HUES64 (cell line): ENCODE results near the gene DDX52.
"Not testable (repeated sequence)": the region's sequence is repeated elsewhere in the genome, so short reads cannot be mapped to it uniquely, and the experiment has no call there.

Source experiments
- H3K27ac ChIP-seq: 2 replicates; pipeline ENCODE4 v1.7.0; 2013; ENCODE audit warnings: low read depth, low read length, inconsistent platforms
- H3K27me3 ChIP-seq: 2 replicates; pipeline ENCODE4 v1.6.1; 2013; ENCODE audit warnings: mild to moderate bottlenecking, low read length; ENCODE audit not compliant: insufficient read depth
- H3K36me3 ChIP-seq: 2 replicates; pipeline ENCODE4 v1.6.1; 2013; ENCODE audit warnings: mild to moderate bottlenecking, low read length; ENCODE audit not compliant: insufficient read depth
- H3K4me1 ChIP-seq: 2 replicates; pipeline ENCODE4 v1.6.1; 2013; ENCODE audit warnings: mild to moderate bottlenecking, low read length, moderate library complexity; ENCODE audit not compliant: insufficient read depth
- H3K4me3 ChIP-seq: 2 replicates; pipeline ENCODE4 v1.5.1; 2013; ENCODE audit warnings: mild to moderate bottlenecking, low read length, moderate library complexity
- H3K9ac ChIP-seq: 2 replicates; pipeline ENCODE4 v1.6.1; 2013; ENCODE audit warnings: mild to moderate bottlenecking, low read depth, low read length
- H3K9me3 ChIP-seq: 2 replicates; pipeline ENCODE4 v1.6.1; 2013; ENCODE audit warnings: low read depth, low read length; ENCODE audit not compliant: insufficient read depth
- WGBS: fragments of 150-250, 120-280 bp; methylation state at CpG from one replicate; pipeline ENCODE4 v1.1.7; 2013; ENCODE audit warnings: missing lambda C conversion rate; 5-methylcytosine and 5-hydroxymethylcytosine counted together

DDX52 gene

DNA sequence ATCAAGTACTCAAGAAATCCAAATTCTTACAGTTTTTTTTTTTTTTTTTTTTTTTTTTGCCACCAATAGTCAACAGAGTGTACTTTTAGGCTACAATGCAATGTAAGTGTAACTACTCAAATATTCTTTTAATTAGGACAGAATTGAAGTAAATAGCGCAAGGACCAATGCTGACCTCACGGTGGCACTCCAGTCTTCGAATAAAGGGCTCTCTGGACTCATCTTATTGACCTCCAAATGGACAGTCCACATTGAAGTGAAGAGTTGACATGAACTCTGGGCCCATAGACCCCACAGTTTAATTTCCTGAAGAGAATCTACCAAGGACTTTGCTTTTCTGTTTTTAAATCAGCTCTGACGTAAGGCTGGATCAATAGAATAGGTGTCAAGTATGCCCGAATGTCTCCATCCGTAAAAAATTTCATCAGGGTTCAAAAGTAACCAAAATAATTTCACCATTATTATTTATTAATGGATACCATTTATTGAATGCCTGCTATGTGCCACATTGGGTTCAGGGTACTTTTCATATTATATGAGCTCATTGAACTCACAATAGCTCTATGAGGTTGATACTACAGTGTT is 7.3 kb upstream of the DDX52 start:
- WGBS = 53% methylated on average over 6 of the region's 6 CpGs
- H3K4me3 ChIP-seq = no peak overlapping the region
- H3K27me3 ChIP-seq = peaks cover 33% of the 10 kb centered on the region
- no peak overlapping the region for H3K27ac ChIP-seq
- H3K9me3 ChIP-seq = no peaks in the 10 kb centered on the region
- no peak overlapping the region for H3K9ac ChIP-seq
- no peaks in the 10 kb centered on the region for H3K4me1 ChIP-seq
- no peaks in the 10 kb centered on the region for H3K36me3 ChIP-seq

- H3K9ac ChIP-seq = no peak overlapping the region
- no peaks in the 10 kb centered on the region for H3K36me3 ChIP-seq
- H3K27ac ChIP-seq = no peak overlapping the region
Measured at GRCh38 chr17:37648555-37648954, 5.3 kb upstream of the DDX52 start.

GRCh38 chr17:37647856-37648255 is 4.6 kb upstream of the DDX52 start:
- peaks cover 45% of the 10 kb centered on the region for H3K27me3 ChIP-seq
- H3K9ac ChIP-seq = no peak overlapping the region
- 0 out of 2 replicates have a peak, but pooled peaks cover 4% of the 10 kb centered on the region for H3K4me1 ChIP-seq
- WGBS = 87% methylated on average over 1 of the region's 1 CpG
- no peaks in the 10 kb centered on the region for H3K36me3 ChIP-seq
- H3K27ac ChIP-seq = no peak overlapping the region
- no peak overlapping the region for H3K4me3 ChIP-seq
- no peaks in the 10 kb centered on the region for H3K9me3 ChIP-seq

More at GRCh38 chr17:37648555-37648954, 5.3 kb upstream of the DDX52 start:
- Histone ChIP-seq H3K27me3 (peaks cover 45% of the 10 kb centered on the region), H3K4me3 (no peak overlapping the region), H3K9me3 (no peaks in the 10 kb centered on the region), H3K4me1 (0 out of 2 replicates have a peak, but pooled peaks cover 4% of the 10 kb centered on the region)
- 77% methylated on average over 2 of the region's 2 CpGs for WGBS

GRCh38 chr17:37643869-37644268 is 623 bp upstream of the DDX52 start:
- no peak overlapping the region for H3K27ac ChIP-seq

GRCh38 chr17:37642681-37643080 is 565 bp downstream of the DDX52 start:
- Histone ChIP-seq H3K27ac (peak overlapping the region; percentile 34), H3K9ac (peak overlapping the region; percentile 89), H3K36me3 (peaks cover 33% of the 10 kb centered on the region), H3K4me1 (0 out of 2 replicates have a peak, but pooled peaks cover 10% of the 10 kb centered on the region), H3K4me3 (peak overlapping the region; percentile 98), H3K9me3 (no peaks in the 10 kb centered on the region), H3K27me3 (peaks cover 32% of the 10 kb centered on the region)
- 2% methylated on average over 7 of the region's 7 CpGs for whole genome bisulfite sequencing

More at GRCh38 chr17:37643869-37644268, 623 bp upstream of the DDX52 start:
- H3K4me1 ChIP-seq = 0 out of 2 replicates have a peak, but pooled peaks cover 10% of the 10 kb centered on the region
- 69% methylated on average over 3 of the region's 3 CpGs for WGBS
- H3K36me3 ChIP-seq = peaks cover 23% of the 10 kb centered on the region
- H3K9ac ChIP-seq = peak overlapping the region; percentile 89; the same call in 1 of the 2 replicates
- peak overlapping the region; percentile 98 for H3K4me3 ChIP-seq
- no peaks in the 10 kb centered on the region for H3K9me3 ChIP-seq
- peaks cover 41% of the 10 kb centered on the region for H3K27me3 ChIP-seq

- Histone ChIP-seq H3K4me3 (no peak overlapping the region), H3K9ac (no peak overlapping the region)
Measured at GRCh38 chr17:37640015-37640414, 3.2 kb downstream of the DDX52 start.

GRCh38 chr17:37637956-37638355 is 5.3 kb downstream of the DDX52 start:
- Histone ChIP-seq H3K4me1 (0 out of 2 replicates have a peak, but pooled peaks cover 6% of the 10 kb centered on the region), H3K9me3 (no peaks in the 10 kb centered on the region), H3K27ac (no peak overlapping the region), H3K36me3 (peaks cover 73% of the 10 kb centered on the region), H3K9ac (no peak overlapping the region), H3K27me3 (no peaks in the 10 kb centered on the region), H3K4me3 (no peak overlapping the region)

More at GRCh38 chr17:37640015-37640414, 3.2 kb downstream of the DDX52 start:
- Histone ChIP-seq H3K27me3 (peaks cover 9% of the 10 kb centered on the region), H3K27ac (no peak overlapping the region), H3K36me3 (peaks cover 57% of the 10 kb centered on the region), H3K4me1 (0 out of 2 replicates have a peak, but pooled peaks cover 10% of the 10 kb centered on the region), H3K9me3 (no peaks in the 10 kb centered on the region)

DNA sequence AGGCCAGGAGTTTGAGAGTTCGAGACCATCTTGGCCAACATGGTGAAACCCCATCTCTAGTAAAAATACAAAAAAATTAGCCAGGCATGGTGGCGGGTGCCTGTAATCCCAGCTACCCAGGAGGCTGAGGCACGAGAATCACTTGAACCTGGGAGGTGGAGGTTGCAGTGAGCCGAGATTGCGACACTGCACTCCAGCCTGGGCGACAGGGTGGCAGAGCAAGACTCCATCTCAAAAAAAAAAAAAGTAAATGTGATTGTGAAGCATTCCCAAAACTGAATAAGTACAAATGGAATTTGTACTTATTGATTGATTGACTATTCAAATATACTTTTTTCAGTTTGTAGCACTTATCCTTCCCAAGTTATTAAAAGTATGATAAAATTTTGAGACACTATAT is 26.8 kb downstream of the DDX52 start:
- whole genome bisulfite sequencing = 93% methylated on average over 6 of the region's 6 CpGs
- not testable (repeated sequence) for H3K27ac ChIP-seq, H3K4me1 ChIP-seq, H3K9ac ChIP-seq, H3K4me3 ChIP-seq, H3K27me3 ChIP-seq, H3K9me3 ChIP-seq
- peaks cover 93% of the 10 kb centered on the region for H3K36me3 ChIP-seq

GRCh38 chr17:37614823-37615222 is 28.4 kb downstream of the DDX52 start:
- no peak overlapping the region for H3K9ac ChIP-seq
- H3K36me3 ChIP-seq = peaks cover 77% of the 10 kb centered on the region
- H3K27ac ChIP-seq = no peak overlapping the region

DNA sequence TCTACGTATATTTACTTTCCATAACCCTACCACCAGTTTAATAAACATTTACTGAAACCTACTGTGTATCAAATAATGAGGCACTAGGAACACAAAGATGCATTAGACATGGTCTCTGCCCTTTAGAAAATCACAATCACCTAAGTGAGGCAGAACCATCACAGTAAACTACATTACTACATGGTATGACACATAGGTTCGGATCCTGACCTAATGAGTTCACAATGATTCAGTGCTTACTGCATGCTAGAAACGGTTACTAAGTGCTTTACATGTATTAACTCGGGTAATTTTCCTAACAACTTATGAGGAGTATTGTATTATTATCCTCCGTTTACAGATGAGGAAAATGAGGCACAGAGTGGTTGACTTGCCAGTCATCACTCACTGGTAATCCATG is 28.9 kb downstream of the DDX52 start:
- no peaks in the 10 kb centered on the region for H3K27me3 ChIP-seq
- H3K4me1 ChIP-seq = no peaks in the 10 kb centered on the region
- no peaks in the 10 kb centered on the region for H3K9me3 ChIP-seq
- H3K36me3 ChIP-seq = peaks cover 72% of the 10 kb centered on the region
- 97% methylated on average over 5 of the region's 5 CpGs for WGBS
- H3K9ac ChIP-seq = no peak overlapping the region
- no peak overlapping the region for H3K27ac ChIP-seq
- H3K4me3 ChIP-seq = no peak overlapping the region

More at GRCh38 chr17:37614823-37615222, 28.4 kb downstream of the DDX52 start:
- Histone ChIP-seq H3K9me3 (no peaks in the 10 kb centered on the region), H3K4me1 (no peaks in the 10 kb centered on the region), H3K4me3 (no peak overlapping the region), H3K27me3 (no peaks in the 10 kb centered on the region)
- 97% methylated on average over 2 of the region's 2 CpGs for WGBS

DNA sequence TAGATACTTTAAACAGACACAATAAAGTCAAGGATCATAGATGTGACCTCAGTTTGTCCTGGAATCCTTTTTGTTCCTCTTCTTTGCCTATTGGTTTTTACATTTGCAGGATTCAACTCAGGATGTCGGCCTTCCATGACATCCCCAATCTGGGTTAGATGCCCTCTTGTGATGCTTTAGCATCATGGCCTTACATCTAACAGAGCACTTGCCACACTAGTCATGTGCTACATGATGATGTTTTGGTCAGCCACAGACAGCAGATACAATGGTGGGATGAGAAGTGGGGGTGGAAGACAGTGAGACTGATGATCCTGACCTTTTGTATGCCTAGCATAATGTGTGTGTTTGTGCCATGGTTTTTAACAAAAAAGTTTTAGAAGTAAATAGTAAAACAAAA is 32.3 kb downstream of the DDX52 start:
- no peak overlapping the region for H3K9ac ChIP-seq
- 92% methylated on average over 1 of the region's 1 CpG for WGBS
- H3K4me3 ChIP-seq = no peak overlapping the region
- peaks cover 5% of the 10 kb centered on the region; the same call in 1 of the 2 replicates for H3K4me1 ChIP-seq
- H3K9me3 ChIP-seq = no peaks in the 10 kb centered on the region
- H3K36me3 ChIP-seq = peaks cover 38% of the 10 kb centered on the region
- no peaks in the 10 kb centered on the region for H3K27me3 ChIP-seq
- no peak overlapping the region; the same call in 1 of the 2 replicates for H3K27ac ChIP-seq

- Histone ChIP-seq H3K9ac (peak overlapping the region; percentile 87), H3K36me3 (peaks cover 31% of the 10 kb centered on the region), H3K27ac (peak overlapping the region; percentile 81), H3K4me3 (peak overlapping the region; percentile 82)
- 91% methylated on average over 4 of the region's 5 CpGs for WGBS
- not testable (repeated sequence) for H3K9me3 ChIP-seq, H3K27me3 ChIP-seq, H3K4me1 ChIP-seq
Measured at GRCh38 chr17:37610041-37610420, 33.2 kb downstream of the DDX52 start.
